A673 (cell line): Measurements from ENCODE around the gene MEGF6. TPM values are rescaled to one million over a fixed set of nuclear protein-coding genes. Genes with fewer than 3 reads are reported as not detected.

Source experiments
- BruUV-seq: library from RNA; stranded (reverse); fragments of 400-500 nt; replicated peaks from 2 replicates; lab custom pipeline; 2021; lab: Mats Ljungman, UMichigan
- CTCF ChIA-PET: fragments of 300-600 bp; sonication (Branson Sonifier 250); formaldehyde crosslinking; loops from one replicate; lab custom pipeline; 2022; ENCODE audit warnings: antibody characterized with exemption; lab: Charles Lee
- POLR2A ChIA-PET: fragments of 300-600 bp; sonication (Branson Sonifier 250); formaldehyde crosslinking; loops from one replicate; lab custom pipeline; 2022; ENCODE audit warnings: antibody characterized with exemption; ENCODE audit not compliant: low non-redundant PET; lab: Charles Lee
- DNase-seq: peaks from one replicate; pipeline ENCODE4 v3.0.0-alpha.2; 2015; ENCODE audit warnings: low spot score
- H3K27ac ChIP-seq: fragments of 200-600 bp; sonication (generic); 2 replicates; pipeline ENCODE4 v1.5.1; 2016; ENCODE audit warnings: mixed run types, low read depth, mild to moderate bottlenecking, mixed read lengths, antibody characterized with exemption, low read length; ENCODE audit not compliant: poor library complexity, severe bottlenecking
- H3K27me3 ChIP-seq: fragments of 200-600 bp; sonication (generic); replicated peaks from 2 replicates; pipeline ENCODE4 v1.6.1; 2017; ENCODE audit warnings: mixed run types, low read depth, mild to moderate bottlenecking, mixed read lengths, antibody characterized with exemption, low read length; ENCODE audit not compliant: insufficient read depth, poor library complexity
- H3K36me3 ChIP-seq: fragments of 200-600 bp; sonication (generic); 2 replicates; pipeline ENCODE4 v1.6.1; 2016; ENCODE audit warnings: mixed run types, mild to moderate bottlenecking, mixed read lengths, antibody characterized with exemption, low read length; ENCODE audit not compliant: insufficient read depth, poor library complexity, severe bottlenecking
- H3K4me1 ChIP-seq: fragments of 200-600 bp; sonication (generic); 2 replicates; pipeline ENCODE4 v1.6.1; 2017; ENCODE audit warnings: mixed run types, mild to moderate bottlenecking, mixed read lengths, antibody characterized with exemption, low read length; ENCODE audit not compliant: insufficient read depth, poor library complexity, severe bottlenecking
- H3K4me3 ChIP-seq: fragments of 200-600 bp; sonication (generic); 2 replicates; pipeline ENCODE4 v1.5.1; 2016; ENCODE audit warnings: low read depth, mixed run types, mild to moderate bottlenecking, mixed read lengths, low read length; ENCODE audit not compliant: poor library complexity, severe bottlenecking
- H3K9me3 ChIP-seq: fragments of 200-600 bp; sonication (generic); 2 replicates; pipeline ENCODE4 v1.6.1; 2016; ENCODE audit warnings: mixed run types, low read depth, mild to moderate bottlenecking, mixed read lengths, antibody characterized with exemption, low read length; ENCODE audit not compliant: poor library complexity, severe bottlenecking
- CTCF ChIP-seq: fragments of 300-800, 200-600 bp; sonication (generic); conservative IDR thresholded peaks from 2 replicates; pipeline ENCODE4 v1.5.1; 2017; ENCODE audit warnings: low read depth, mild to moderate bottlenecking, antibody characterized with exemption, low read length, moderate library complexity, mixed read lengths
- EZH2 ChIP-seq: fragments of 200-600 bp; sonication (generic); IDR thresholded peaks from 2 replicates; pipeline ENCODE4 v1.6.1; 2017; ENCODE audit warnings: borderline replicate concordance, low read depth, mild to moderate bottlenecking, mixed read lengths, antibody characterized with exemption, low read length; ENCODE audit not compliant: poor library complexity, severe bottlenecking
- intact Hi-C: fragments of 100-400 bp; cut with micrococcal nuclease; formaldehyde crosslinking; loops from one replicate; pipeline ENCODE4 v1.10.0; 2022; ENCODE audit not compliant: unreplicated experiment
- total RNA-seq: library from RNA; stranded (reverse); gene quantifications from 2 replicates; pipeline ENCODE4 v1.2.3, GENCODE V29; 2021

The MEGF6 gene
- total RNA-seq, 1 experiment from 2014 or later = 2.8 TPM

GRCh38 chr1:3566951-3567804 lies 44.1 kb downstream of the MEGF6 start:
- ChIA-PET POLR2A (no interaction called here), CTCF (no interaction called here)
- no TSS peak for BruUV-seq
- H3K27me3 ChIP-seq = no peaks in the 10 kb centered on the region
- no peak for DNase-seq
- H3K27ac ChIP-seq = no peak overlapping the region
- H3K9me3 ChIP-seq = no peaks in the 10 kb centered on the region
- H3K36me3 ChIP-seq = no peaks in the 10 kb centered on the region
- intact Hi-C loops = loop anchor here (5.0 kb wide), 1 partner anchor 155 kb away; no protein-coding TSS in a partner anchor
- no peaks in the 10 kb centered on the region for H3K4me1 ChIP-seq
- no peak overlapping the region for H3K4me3 ChIP-seq
- TF ChIP-seq CTCF (no peak), EZH2 (no peak)

GRCh38 chr1:3566003-3566885 lies 45.1 kb downstream of the MEGF6 start:
- intact Hi-C loops = loop anchor here (5.0 kb wide), 1 partner anchor 156 kb away; no protein-coding TSS in a partner anchor
- no peak for TF ChIP-seq EZH2
- no peak for TF ChIP-seq CTCF
- H3K4me1 ChIP-seq = no peaks in the 10 kb centered on the region
- H3K27me3 ChIP-seq = no peaks in the 10 kb centered on the region
- DNase-seq = no peak
- ChIA-PET POLR2A (no interaction called here), CTCF (interaction anchor here (0.7 kb wide), 1 partner anchor 30 kb away, joined by 3 read pairs; no protein-coding TSS in a partner anchor)
- H3K9me3 ChIP-seq = no peaks in the 10 kb centered on the region
- H3K4me3 ChIP-seq = no peak overlapping the region
- no peaks in the 10 kb centered on the region for H3K36me3 ChIP-seq
- no TSS peak for BruUV-seq
- H3K27ac ChIP-seq = no peak overlapping the region
